Measurements from ENCODE around the gene BBS9.

DNA sequence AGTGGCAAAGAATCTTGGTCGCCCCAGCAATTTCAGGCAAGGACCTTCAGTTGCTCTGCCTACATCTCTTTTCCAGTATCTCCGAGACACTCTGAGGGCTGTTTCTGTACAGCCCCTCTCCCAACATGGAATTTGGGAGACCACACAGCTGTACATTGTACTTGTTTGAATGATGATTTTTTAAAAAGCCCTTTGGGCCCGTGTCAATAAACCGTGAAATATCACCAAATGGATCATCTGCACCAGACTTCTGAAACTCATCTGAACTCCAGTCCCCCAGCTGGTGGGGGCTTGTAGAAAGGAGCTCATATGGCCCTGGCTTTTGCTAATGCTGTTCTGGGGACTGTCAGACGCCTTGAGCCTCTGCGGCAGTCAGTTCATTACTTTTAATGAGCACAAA is 374.9 kb downstream of the BBS9 start:
- TF ChIP-seq FOXP2 (optimal IDR thresholded peaks at IDR 0.05; ENCODE audit: borderline replicate concordance, extremely low read depth, extremely low read length, insufficient read depth) (no peak), TAF1 (IDR thresholded peaks at IDR 0.05; ENCODE audit: borderline replicate concordance, insufficient read depth, low read length) (no peak), POLR2AphosphoS5 (IDR thresholded peaks at IDR 0.05; ENCODE audit: low read depth, low read length) (no peak)
